ENCODE data around the gene TMED4. TPM values are rescaled to one million over a fixed set of nuclear protein-coding genes. Genes with fewer than 3 reads are reported as not detected.

Gene TMED4
- total RNA-seq, 1 donor from 2014 or later, result 88.9 TPM

DNA sequence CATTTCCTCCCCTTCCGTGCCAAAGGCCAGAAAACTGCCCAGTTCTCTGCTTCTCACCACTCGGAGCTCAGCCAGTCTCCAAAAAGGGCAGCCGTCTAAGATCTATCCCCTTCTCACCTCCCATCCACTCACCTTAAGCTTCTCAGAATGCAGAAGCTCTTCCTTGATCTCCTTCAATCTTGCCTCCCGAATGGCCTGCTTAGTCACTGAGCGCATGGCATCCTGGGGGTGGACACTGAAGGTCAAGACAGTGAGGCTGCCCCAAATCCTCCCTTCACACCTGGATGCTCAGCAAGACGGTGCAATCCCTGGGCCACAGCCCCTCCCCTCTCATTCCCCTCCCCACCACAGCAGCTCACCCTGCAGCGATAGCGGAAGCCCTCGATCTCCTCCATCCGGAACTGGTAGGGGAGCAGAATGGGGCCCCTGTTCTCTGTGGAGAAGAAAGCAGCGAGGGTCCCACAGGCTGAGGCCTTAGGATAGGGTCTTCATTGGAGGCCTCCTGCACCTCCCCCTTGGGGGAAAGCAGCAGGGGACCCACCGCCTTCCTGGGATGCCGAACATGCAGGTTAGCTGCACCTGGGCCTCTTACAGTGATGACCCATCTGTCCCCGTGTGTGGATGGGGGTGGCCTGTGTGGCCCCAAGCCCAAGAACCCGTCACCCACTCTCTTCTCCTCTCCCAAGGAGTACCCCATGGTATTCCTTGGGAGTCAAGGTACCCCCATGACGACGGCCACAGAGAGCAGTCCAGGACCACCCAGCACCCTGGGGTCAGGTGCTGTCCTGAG, 13.1 kb downstream of the TMED4 start:
- H3K27ac Mint-ChIP-seq (ENCODE audit: unreplicated experiment), result no peak overlapping the region
- no peaks in the 10 kb centered on the region for H3K27me3 Mint-ChIP-seq (ENCODE audit: low read depth)
- no peaks in the 10 kb centered on the region for H3K9me3 Mint-ChIP-seq
- DNase-seq (ENCODE audit: low read depth, low spot score), result no peak
- H3K36me3 Mint-ChIP-seq (ENCODE audit: low read depth), result peaks cover 18% of the 10 kb centered on the region
- peaks cover 23% of the 10 kb centered on the region for H3K4me1 Mint-ChIP-seq
- TF ChIP-seq, protein P1, sequence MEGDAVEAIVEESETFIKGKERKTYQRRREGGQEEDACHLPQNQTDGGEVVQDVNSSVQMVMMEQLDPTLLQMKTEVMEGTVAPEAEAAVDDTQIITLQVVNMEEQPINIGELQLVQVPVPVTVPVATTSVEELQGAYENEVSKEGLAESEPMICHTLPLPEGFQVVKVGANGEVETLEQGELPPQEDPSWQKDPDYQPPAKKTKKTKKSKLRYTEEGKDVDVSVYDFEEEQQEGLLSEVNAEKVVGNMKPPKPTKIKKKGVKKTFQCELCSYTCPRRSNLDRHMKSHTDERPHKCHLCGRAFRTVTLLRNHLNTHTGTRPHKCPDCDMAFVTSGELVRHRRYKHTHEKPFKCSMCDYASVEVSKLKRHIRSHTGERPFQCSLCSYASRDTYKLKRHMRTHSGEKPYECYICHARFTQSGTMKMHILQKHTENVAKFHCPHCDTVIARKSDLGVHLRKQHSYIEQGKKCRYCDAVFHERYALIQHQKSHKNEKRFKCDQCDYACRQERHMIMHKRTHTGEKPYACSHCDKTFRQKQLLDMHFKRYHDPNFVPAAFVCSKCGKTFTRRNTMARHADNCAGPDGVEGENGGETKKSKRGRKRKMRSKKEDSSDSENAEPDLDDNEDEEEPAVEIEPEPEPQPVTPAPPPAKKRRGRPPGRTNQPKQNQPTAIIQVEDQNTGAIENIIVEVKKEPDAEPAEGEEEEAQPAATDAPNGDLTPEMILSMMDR (conservative IDR thresholded peaks at IDR 0.05), result no peak
- peak overlapping the region; percentile 51 for H3K4me3 Mint-ChIP-seq

DNA sequence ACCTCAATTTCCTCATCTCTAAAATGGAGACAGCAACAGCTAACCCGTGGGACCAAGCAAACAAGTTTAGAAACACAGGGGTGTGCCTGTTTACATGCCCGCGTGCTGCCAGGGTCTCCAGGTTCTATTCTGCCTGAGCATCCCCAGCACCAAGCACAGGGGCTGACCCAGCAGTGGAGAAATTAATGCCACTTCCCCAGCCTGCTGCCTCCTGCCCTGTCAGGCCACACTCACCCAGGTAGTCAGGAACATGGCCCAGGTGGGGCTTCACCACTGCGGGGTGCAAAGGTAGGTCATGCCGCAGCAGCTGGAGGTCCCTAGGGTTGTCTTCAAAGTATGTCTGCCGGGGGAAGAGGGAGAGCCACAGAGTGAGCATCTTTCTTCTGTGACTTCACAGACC, 14.1 kb downstream of the TMED4 start:
- Mint-ChIP-seq H3K27me3 (ENCODE audit: low read depth) (no peaks in the 10 kb centered on the region), H3K36me3 (ENCODE audit: low read depth) (peaks cover 18% of the 10 kb centered on the region), H3K27ac (ENCODE audit: unreplicated experiment) (no peak overlapping the region), H3K9me3 (no peaks in the 10 kb centered on the region), H3K4me1 (peaks cover 12% of the 10 kb centered on the region), H3K4me3 (peak overlapping the region; percentile 14)
- TF ChIP-seq, protein P1 (conservative IDR thresholded peaks at IDR 0.05), result no peak
- DNase-seq (ENCODE audit: low read depth, low spot score), result no peak

DNA sequence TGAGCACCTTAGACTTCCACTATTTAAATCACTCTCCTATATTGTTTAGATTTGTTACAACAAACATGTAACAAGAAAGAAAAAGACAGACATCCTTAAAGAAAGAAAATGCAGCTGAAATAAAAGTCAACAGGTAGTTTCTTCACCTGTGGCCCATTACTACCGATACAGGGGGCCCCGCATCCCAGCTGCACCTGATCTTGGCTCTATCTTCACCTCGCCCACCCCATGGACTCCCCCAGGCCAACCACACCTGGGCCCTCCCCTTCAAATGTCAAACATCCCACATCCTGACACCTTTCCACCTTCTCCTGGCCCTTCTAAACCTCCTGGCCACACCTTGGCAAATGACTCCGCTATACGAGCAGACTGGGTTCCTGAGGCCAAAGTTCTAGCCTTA, 15.4 kb downstream of the TMED4 start:
- no peak for DNase-seq (ENCODE audit: low read depth, low spot score)
- Mint-ChIP-seq H3K4me1 (peaks cover 5% of the 10 kb centered on the region), H3K27me3 (ENCODE audit: low read depth) (no peaks in the 10 kb centered on the region), H3K36me3 (ENCODE audit: low read depth) (peaks cover 14% of the 10 kb centered on the region), H3K27ac (ENCODE audit: unreplicated experiment) (no peak overlapping the region), H3K4me3 (no peak overlapping the region), H3K9me3 (no peaks in the 10 kb centered on the region)
- TF ChIP-seq, protein P1 (conservative IDR thresholded peaks at IDR 0.05), result no peak

DNA sequence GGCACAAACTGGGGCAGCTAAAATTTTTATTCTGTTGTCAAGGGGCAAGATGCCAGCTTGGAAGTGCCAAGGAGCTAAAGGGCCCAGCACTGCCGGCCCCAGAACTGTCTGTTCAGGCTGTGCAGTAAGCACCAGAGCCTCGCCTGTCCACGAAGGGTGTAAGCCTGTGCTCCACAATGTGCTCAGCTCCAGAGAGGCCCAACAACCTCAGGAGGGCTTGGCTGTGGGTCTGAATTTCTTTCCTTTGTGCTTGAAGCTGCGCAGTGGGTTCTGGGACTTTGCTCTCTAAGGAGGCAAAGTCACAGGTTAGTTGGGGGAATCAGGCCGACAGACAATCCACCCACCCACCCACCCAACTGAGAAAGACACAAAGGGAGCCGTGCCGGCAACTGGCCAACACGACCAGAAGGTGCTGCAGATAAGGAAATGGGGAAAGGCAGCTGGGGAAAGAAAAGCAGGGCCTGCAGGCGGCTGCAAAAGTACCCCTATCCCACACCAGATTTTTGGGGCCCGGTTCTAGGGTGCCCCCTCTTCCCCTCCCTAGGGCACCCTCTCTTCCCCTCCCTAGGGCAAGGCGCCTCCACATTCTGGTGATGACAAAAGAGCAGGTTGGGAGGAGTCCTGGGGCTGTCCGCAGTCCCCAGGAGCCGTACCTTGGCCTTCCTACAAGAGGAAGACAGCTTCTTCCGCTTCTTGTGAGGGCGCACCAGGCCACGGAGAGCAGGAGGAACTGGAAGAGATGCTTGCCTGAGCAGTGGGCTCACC, 16.1 kb downstream of the TMED4 start:
- H3K36me3 Mint-ChIP-seq (ENCODE audit: low read depth), result peaks cover 9% of the 10 kb centered on the region
- TF ChIP-seq, protein P1 (conservative IDR thresholded peaks at IDR 0.05), result peak; percentile 19
- peaks cover 5% of the 10 kb centered on the region for H3K4me1 Mint-ChIP-seq
- H3K9me3 Mint-ChIP-seq, result no peaks in the 10 kb centered on the region
- no peak for DNase-seq (ENCODE audit: low read depth, low spot score)
- H3K27ac Mint-ChIP-seq (ENCODE audit: unreplicated experiment), result peak overlapping the region; percentile 30
- no peaks in the 10 kb centered on the region for H3K27me3 Mint-ChIP-seq (ENCODE audit: low read depth)
- H3K4me3 Mint-ChIP-seq, result peak overlapping the region; percentile 47

DNA sequence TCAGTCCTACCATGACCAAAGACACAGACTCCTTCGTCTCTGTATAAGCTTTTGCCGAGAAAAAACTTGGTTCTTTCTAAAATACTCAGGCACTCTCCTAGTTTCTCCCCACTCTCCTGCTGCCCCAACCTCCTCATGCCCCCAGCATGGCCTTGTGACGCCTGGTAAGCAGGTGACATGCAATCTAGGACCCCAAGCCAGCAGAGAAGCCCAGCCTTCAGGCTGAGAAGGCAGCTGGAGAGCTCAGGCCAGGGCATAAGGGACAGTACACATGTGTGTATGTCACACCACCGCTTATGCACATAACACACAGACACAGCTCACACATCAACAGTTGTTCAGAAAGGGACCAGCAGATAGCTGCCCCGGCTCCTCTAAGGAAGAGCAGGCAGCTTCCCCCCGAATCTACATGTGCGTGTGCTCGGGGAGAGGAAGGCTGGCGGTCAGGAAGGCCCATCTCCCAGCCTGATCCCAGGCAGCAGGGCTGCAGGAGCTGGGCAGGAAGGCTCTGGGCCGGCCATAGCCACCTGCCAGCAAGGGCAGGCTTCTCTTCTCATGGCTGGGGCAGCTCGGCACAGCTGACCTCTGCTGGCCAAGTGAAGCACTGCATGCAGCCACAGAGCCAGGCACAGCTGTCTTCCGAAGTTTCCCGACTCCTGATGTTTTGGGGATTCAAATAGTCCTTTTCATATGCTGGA, 16.8 kb downstream of the TMED4 start:
- Mint-ChIP-seq H3K9me3 (no peaks in the 10 kb centered on the region), H3K36me3 (ENCODE audit: low read depth) (peaks cover 9% of the 10 kb centered on the region), H3K4me1 (peaks cover 5% of the 10 kb centered on the region), H3K4me3 (peak overlapping the region; percentile 47), H3K27ac (ENCODE audit: unreplicated experiment) (peak overlapping the region; percentile 30), H3K27me3 (ENCODE audit: low read depth) (no peaks in the 10 kb centered on the region)
- TF ChIP-seq, protein P1 (conservative IDR thresholded peaks at IDR 0.05), result peak; percentile 93
- DNase-seq (ENCODE audit: low read depth, low spot score), result peak; percentile 74

All from neural crest cell (in vitro differentiated cells).